ENCODE results near the gene PTPRD. TPM values are rescaled to one million over a fixed set of nuclear protein-coding genes. Genes with fewer than 3 reads are reported as not detected.

Gene PTPRD
- total RNA-seq, 2 experiments from 2014 or later: 0.03 TPM; not detected in 1

DNA sequence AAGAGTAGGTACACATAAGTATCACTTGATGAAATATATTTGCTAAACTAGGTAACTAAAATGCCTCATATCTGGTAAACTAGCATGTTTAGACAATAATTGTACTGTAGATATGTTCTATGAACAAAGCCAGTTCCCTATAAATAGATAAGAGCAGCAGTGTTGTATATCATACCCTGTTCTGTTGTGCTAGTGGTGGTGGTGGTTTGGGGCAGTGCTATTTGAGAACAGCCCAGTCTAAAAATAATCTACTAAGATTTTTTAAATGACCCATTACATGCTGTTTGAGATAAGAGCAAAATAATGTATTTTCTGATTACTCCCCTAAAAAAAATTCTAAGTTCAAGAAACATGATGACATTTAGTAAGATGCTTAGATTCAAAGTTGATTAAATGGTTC lies 1984.0 kb downstream of the PTPRD start:
- no peaks in the 10 kb centered on the region for H3K9me3 ChIP-seq (ENCODE audit: low read length)
- no peak for DNase-seq (ENCODE audit: low spot score)
- ChIA-PET CTCF (ENCODE audit: unreplicated experiment) (no interaction called here), POLR2A (no interaction called here)
- H3K4me2 ChIP-seq (ENCODE audit: low read length): no peak overlapping the region
- no peaks in the 10 kb centered on the region; the same call in 1 of the 2 replicates for H3K79me2 ChIP-seq (ENCODE audit: insufficient read depth, low read depth, low read length)
- H3K27ac ChIP-seq (ENCODE audit: low read depth, low read length, poor library complexity, severe bottlenecking): no peak overlapping the region
- no peak overlapping the region for H3K4me3 ChIP-seq (ENCODE audit: low read depth, low read length, poor library complexity, severe bottlenecking)
- no TSS peak for BruUV-seq (replicated peaks)
- no peak for TF ChIP-seq EZH2phosphoT487 (IDR thresholded peaks at IDR 0.05; ENCODE audit: borderline replicate concordance, low read depth, low read length)
- TF ChIP-seq, protein P1, sequence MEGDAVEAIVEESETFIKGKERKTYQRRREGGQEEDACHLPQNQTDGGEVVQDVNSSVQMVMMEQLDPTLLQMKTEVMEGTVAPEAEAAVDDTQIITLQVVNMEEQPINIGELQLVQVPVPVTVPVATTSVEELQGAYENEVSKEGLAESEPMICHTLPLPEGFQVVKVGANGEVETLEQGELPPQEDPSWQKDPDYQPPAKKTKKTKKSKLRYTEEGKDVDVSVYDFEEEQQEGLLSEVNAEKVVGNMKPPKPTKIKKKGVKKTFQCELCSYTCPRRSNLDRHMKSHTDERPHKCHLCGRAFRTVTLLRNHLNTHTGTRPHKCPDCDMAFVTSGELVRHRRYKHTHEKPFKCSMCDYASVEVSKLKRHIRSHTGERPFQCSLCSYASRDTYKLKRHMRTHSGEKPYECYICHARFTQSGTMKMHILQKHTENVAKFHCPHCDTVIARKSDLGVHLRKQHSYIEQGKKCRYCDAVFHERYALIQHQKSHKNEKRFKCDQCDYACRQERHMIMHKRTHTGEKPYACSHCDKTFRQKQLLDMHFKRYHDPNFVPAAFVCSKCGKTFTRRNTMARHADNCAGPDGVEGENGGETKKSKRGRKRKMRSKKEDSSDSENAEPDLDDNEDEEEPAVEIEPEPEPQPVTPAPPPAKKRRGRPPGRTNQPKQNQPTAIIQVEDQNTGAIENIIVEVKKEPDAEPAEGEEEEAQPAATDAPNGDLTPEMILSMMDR (conservative IDR thresholded peaks at IDR 0.05; ENCODE audit: low read length): no peak
- no peak overlapping the region for H2AFZ ChIP-seq (ENCODE audit: low read length)
- intact Hi-C loops (cut with micrococcal nuclease; ENCODE audit: unreplicated experiment): no loop called here
- H3K36me3 ChIP-seq (ENCODE audit: insufficient read depth, low read length): no peaks in the 10 kb centered on the region
- H3K4me1 ChIP-seq (ENCODE audit: insufficient read depth, low read length, poor library complexity, severe bottlenecking): no peaks in the 10 kb centered on the region
- H3K9me2 ChIP-seq (ENCODE audit: insufficient read depth, low read length): no peaks in the 10 kb centered on the region
- no peaks in the 10 kb centered on the region for H4K20me1 ChIP-seq (ENCODE audit: insufficient read depth, low read length)

DNA sequence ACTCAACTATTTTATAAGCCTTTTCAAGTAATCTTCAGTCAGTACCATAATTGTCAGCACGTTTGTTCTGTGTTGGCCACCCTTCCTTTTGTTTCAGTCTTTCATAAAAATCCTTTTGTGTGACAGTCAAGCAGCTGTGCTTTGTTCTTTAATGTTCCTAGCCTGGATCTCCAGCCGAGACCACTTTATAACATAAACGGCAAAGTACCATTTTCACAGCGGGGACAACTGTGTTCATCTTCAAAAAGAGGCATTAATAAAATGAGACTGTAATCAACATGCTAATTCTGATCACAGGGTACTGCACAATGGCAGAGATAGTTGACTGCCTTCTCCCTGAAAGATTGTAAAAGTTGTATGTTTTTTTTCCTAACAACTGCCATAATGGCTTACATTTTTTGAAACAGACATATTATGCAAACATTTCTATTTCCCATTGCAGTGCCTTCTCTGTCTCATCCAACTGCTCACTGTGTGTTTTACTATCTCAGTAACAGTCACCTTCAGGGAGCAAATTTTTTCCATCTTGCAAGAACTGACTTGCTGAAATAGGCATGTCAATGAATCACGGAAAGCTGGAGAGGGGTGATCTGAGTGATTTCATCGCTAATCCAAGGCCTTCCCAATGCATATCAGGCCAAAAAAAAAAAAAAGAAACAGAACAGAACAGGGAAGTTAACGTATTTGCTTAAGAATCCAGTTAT lies 1984.7 kb downstream of the PTPRD start:
- no peak for TF ChIP-seq EZH2phosphoT487 (IDR thresholded peaks at IDR 0.05; ENCODE audit: borderline replicate concordance, low read depth, low read length)
- TF ChIP-seq, protein P1 (conservative IDR thresholded peaks at IDR 0.05; ENCODE audit: low read length): no peak
- no peaks in the 10 kb centered on the region for H3K36me3 ChIP-seq (ENCODE audit: insufficient read depth, low read length)
- no peak for DNase-seq (ENCODE audit: low spot score)
- no peak overlapping the region for H3K4me3 ChIP-seq (ENCODE audit: low read depth, low read length, poor library complexity, severe bottlenecking)
- POLR2A ChIA-PET: no interaction called here
- no peaks in the 10 kb centered on the region for H3K9me2 ChIP-seq (ENCODE audit: insufficient read depth, low read length)
- BruUV-seq (replicated peaks): no TSS peak
- no peak overlapping the region for H3K27ac ChIP-seq (ENCODE audit: low read depth, low read length, poor library complexity, severe bottlenecking)
- H3K9me3 ChIP-seq (ENCODE audit: low read length): no peaks in the 10 kb centered on the region
- no peaks in the 10 kb centered on the region; the same call in 1 of the 2 replicates for H3K79me2 ChIP-seq (ENCODE audit: insufficient read depth, low read depth, low read length)
- H2AFZ ChIP-seq (ENCODE audit: low read length): no peak overlapping the region
- intact Hi-C loops (cut with micrococcal nuclease; ENCODE audit: unreplicated experiment): no loop called here
- H3K4me2 ChIP-seq (ENCODE audit: low read length): no peak overlapping the region
- H3K4me1 ChIP-seq (ENCODE audit: insufficient read depth, low read length, poor library complexity, severe bottlenecking): no peaks in the 10 kb centered on the region
- H4K20me1 ChIP-seq (ENCODE audit: insufficient read depth, low read length): no peaks in the 10 kb centered on the region
- CTCF ChIA-PET (ENCODE audit: unreplicated experiment): no interaction called here

DNA sequence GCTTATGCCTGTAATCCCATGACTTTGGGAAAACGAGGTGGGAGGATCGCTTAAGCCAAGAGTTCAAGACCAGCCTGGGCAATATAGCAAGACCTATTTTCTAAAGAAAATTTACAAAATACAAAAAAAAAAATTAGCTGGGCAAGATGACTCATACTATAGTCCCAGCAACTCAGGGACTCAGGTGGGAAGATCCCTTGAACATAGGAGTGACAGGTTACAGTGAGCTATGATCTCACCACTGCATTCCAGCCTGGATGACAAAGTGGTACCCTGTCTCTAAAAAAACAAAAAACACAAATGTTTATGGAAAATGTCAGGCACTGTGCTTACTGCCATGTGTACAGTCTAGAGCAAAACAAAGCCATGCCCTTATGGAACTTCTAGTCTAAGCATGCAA lies 1989.9 kb downstream of the PTPRD start:
- BruUV-seq (replicated peaks): no TSS peak
- no peaks in the 10 kb centered on the region for H3K4me1 ChIP-seq (ENCODE audit: insufficient read depth, low read length, poor library complexity, severe bottlenecking)
- H3K27ac ChIP-seq (ENCODE audit: low read depth, low read length, poor library complexity, severe bottlenecking): no peak overlapping the region
- H4K20me1 ChIP-seq (ENCODE audit: insufficient read depth, low read length): no peaks in the 10 kb centered on the region
- no peak overlapping the region for H3K4me3 ChIP-seq (ENCODE audit: low read depth, low read length, poor library complexity, severe bottlenecking)
- H3K79me2 ChIP-seq (ENCODE audit: insufficient read depth, low read depth, low read length): no peaks in the 10 kb centered on the region; the same call in 1 of the 2 replicates
- no peaks in the 10 kb centered on the region for H3K9me3 ChIP-seq (ENCODE audit: low read length)
- H3K36me3 ChIP-seq (ENCODE audit: insufficient read depth, low read length): no peaks in the 10 kb centered on the region
- DNase-seq (ENCODE audit: low spot score): no peak
- ChIA-PET CTCF (ENCODE audit: unreplicated experiment) (no interaction called here), POLR2A (interaction anchor here (0.6 to 1.5 kb wide), 2 partner anchors 12 to 528 kb away, joined by 3 to 5 read pairs; no protein-coding TSS in a partner anchor)
- H3K9me2 ChIP-seq (ENCODE audit: insufficient read depth, low read length): no peaks in the 10 kb centered on the region
- intact Hi-C loops (cut with micrococcal nuclease; ENCODE audit: unreplicated experiment): no loop called here
- H3K4me2 ChIP-seq (ENCODE audit: low read length): no peak overlapping the region
- TF ChIP-seq EZH2phosphoT487 (IDR thresholded peaks at IDR 0.05; ENCODE audit: borderline replicate concordance, low read depth, low read length): no peak
- TF ChIP-seq, protein P1 (conservative IDR thresholded peaks at IDR 0.05; ENCODE audit: low read length): no peak
- H2AFZ ChIP-seq (ENCODE audit: low read length): no peak overlapping the region

Data from OCI-LY7 (cell line).